Activated B cell treated with CpG ODN at 0.5 μM for 24 hours (primary cell): ENCODE measurements around the gene CALD1. TPM values are rescaled to one million over a fixed set of nuclear protein-coding genes. Genes with fewer than 3 reads are reported as not detected.

Experiments used
- ATAC-seq: fragments of 200-7000 bp; cut with Tn5 transposase; one replicate; pipeline ENCODE4 v1.10.0; 2021; ENCODE audit warnings: low read depth, mild to moderate bottlenecking, moderate library complexity
- CTCF ChIA-PET: fragments of 350-600 bp; sonication (Branson Sonifier 250); formaldehyde crosslinking; loops from one replicate; lab custom pipeline; 2021; ENCODE audit warnings: antibody characterized with exemption; lab: Charles Lee
- POLR2A ChIA-PET: fragments of 350-600 bp; sonication (Branson Sonifier 250); formaldehyde crosslinking; loops from one replicate; lab custom pipeline; 2021; ENCODE audit warnings: antibody characterized with exemption; lab: Charles Lee
- DNase-seq: peaks from one replicate; pipeline ENCODE4 v3.0.0; 2022
- H3K27ac Mint-ChIP-seq: one replicate; pipeline ENCODE4 v1.8.0; 2020; ENCODE audit warnings: mixed read lengths
- H3K27me3 Mint-ChIP-seq: one replicate; pipeline ENCODE4 v1.8.0; 2021; ENCODE audit warnings: mixed read lengths
- H3K36me3 Mint-ChIP-seq: one replicate; pipeline ENCODE4 v1.8.0; 2021; ENCODE audit warnings: low read depth, mixed read lengths
- H3K4me1 Mint-ChIP-seq: one replicate; pipeline ENCODE4 v1.8.0; 2021; ENCODE audit warnings: mixed read lengths
- H3K4me3 Mint-ChIP-seq: one replicate; pipeline ENCODE4 v1.8.0; 2020; ENCODE audit warnings: mild to moderate bottlenecking, mixed read lengths
- H3K9me3 Mint-ChIP-seq: one replicate; pipeline ENCODE4 v1.8.0; 2020; ENCODE audit warnings: mixed read lengths
- CTCF ChIP-seq: fragments of 200-600 bp; IDR thresholded peaks from one replicate; pipeline ENCODE4 v1.8.0; 2022; ENCODE audit warnings: antibody characterized with exemption, mild to moderate bottlenecking
- intact Hi-C: fragments of 100-400 bp; cut with micrococcal nuclease; formaldehyde crosslinking; loops from one replicate; pipeline ENCODE4 v1.15.1; 2024
- total RNA-seq: library from RNA; stranded (reverse); gene quantifications from 2 replicates; pipeline ENCODE4 v1.2.3, GENCODE V29; 2022

Gene CALD1
- total RNA-seq, 1 donor from 2014 or later, result 0.33 TPM

GRCh38 chr7:134927076-134927475 is 147.6 kb downstream of the CALD1 start:
- POLR2A ChIA-PET, result no interaction called here
- peaks cover under 1% of the 10 kb centered on the region for H3K9me3 Mint-ChIP-seq
- CTCF ChIA-PET, result no interaction called here

DNA sequence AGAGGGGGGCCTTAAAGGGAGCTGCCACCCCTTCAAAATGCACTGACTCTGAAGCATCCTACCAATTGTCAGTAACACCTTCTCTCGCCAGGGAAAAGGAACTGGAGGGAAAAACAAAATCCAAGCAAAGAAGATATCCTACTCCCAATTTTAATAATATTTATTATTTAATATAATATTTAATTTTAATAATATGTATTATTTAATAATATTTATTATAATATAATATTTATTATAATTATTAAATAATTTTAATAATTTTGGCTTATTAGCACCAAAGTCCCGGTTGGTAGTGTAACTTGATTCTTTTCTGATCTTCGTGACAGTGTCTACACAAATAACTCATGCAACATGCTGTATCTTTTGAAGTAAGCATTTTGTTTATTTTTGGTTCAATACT is 148.3 kb downstream of the CALD1 start:
- peaks cover 2% of the 10 kb centered on the region for H3K9me3 Mint-ChIP-seq
- CTCF ChIA-PET, result no interaction called here
- DNase-seq, result no peak
- no peak for ATAC-seq
- POLR2A ChIA-PET, result no interaction called here
- H3K27ac Mint-ChIP-seq, result no peak overlapping the region
- H3K4me1 Mint-ChIP-seq, result peaks cover 10% of the 10 kb centered on the region
- no peak for TF ChIP-seq CTCF
- no peaks in the 10 kb centered on the region for H3K36me3 Mint-ChIP-seq
- H3K4me3 Mint-ChIP-seq, result no peak overlapping the region
- no peaks in the 10 kb centered on the region for H3K27me3 Mint-ChIP-seq
- intact Hi-C loops, result no loop called here

More at GRCh38 chr7:134927076-134927475, 147.6 kb downstream of the CALD1 start:
- DNase-seq (no peak), ATAC-seq (no peak)
- Mint-ChIP-seq H3K36me3 (no peaks in the 10 kb centered on the region), H3K27ac (no peak overlapping the region), H3K4me3 (no peak overlapping the region), H3K27me3 (no peaks in the 10 kb centered on the region), H3K4me1 (peaks cover 3% of the 10 kb centered on the region)
- no peak for TF ChIP-seq CTCF
- intact Hi-C loops, result no loop called here

GRCh38 chr7:134928554-134928953 is 149.1 kb downstream of the CALD1 start:
- Mint-ChIP-seq H3K27me3 (no peaks in the 10 kb centered on the region), H3K4me1 (peaks cover 18% of the 10 kb centered on the region), H3K36me3 (no peaks in the 10 kb centered on the region), H3K4me3 (no peak overlapping the region), H3K27ac (no peak overlapping the region), H3K9me3 (peaks cover 2% of the 10 kb centered on the region)
- CTCF ChIA-PET, result no interaction called here
- TF ChIP-seq CTCF, result no peak
- DNase-seq (no peak), ATAC-seq (no peak)
- intact Hi-C loops, result no loop called here
- POLR2A ChIA-PET, result no interaction called here

GRCh38 chr7:134931487-134931886 is 152.1 kb downstream of the CALD1 start:
- ChIA-PET CTCF (no interaction called here), POLR2A (no interaction called here)
- H3K9me3 Mint-ChIP-seq, result peaks cover 2% of the 10 kb centered on the region
- DNase-seq, result no peak
- no peak for ATAC-seq
- no peak overlapping the region for H3K4me3 Mint-ChIP-seq
- no peak overlapping the region for H3K27ac Mint-ChIP-seq
- TF ChIP-seq CTCF, result no peak
- intact Hi-C loops, result loop anchor here (10.0 kb wide), 1 partner anchor 167 kb away; no protein-coding TSS in a partner anchor
- H3K36me3 Mint-ChIP-seq, result no peaks in the 10 kb centered on the region
- no peaks in the 10 kb centered on the region for H3K27me3 Mint-ChIP-seq
- H3K4me1 Mint-ChIP-seq, result peaks cover 23% of the 10 kb centered on the region

DNA sequence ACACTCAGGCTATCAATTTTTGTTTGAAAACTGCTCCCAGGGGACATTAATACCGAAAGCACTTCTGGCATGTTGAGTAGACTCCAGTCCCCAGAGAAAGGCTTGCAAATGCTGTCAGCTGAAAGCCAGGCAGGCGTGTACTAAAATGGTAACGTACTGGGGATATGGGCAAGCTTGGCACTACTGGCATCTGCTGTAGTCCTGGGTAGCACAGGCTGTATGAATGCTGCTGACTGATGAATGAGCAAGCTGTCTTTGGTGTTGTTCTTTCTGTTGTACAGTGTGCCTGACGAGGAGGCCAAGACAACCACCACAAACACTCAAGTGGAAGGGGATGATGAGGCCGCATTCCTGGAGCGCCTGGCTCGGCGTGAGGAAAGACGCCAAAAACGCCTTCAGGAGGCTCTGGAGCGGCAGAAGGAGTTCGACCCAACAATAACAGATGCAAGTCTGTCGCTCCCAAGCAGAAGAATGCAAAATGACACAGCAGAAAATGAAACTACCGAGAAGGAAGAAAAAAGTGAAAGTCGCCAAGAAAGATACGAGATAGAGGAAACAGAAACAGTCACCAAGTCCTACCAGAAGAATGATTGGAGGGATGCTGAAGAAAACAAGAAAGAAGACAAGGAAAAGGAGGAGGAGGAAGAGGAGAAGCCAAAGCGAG is 153.4 kb downstream of the CALD1 start:
- TF ChIP-seq CTCF, result no peak
- ChIA-PET CTCF (interaction anchor here (1.4 kb wide), 1 partner anchor 10 kb away, joined by 4 read pairs; no protein-coding TSS in a partner anchor), POLR2A (interaction anchor here (0.9 kb wide), 1 partner anchor 54 kb away, joined by 3 read pairs; the partner anchor contains the start of gene AGBL3)
- Mint-ChIP-seq H3K27ac (peak overlapping the region; percentile 78), H3K36me3 (no peaks in the 10 kb centered on the region), H3K9me3 (peaks cover 2% of the 10 kb centered on the region), H3K27me3 (no peaks in the 10 kb centered on the region), H3K4me1 (peaks cover 23% of the 10 kb centered on the region), H3K4me3 (peak overlapping the region; percentile 72)
- ATAC-seq (peak; percentile 95), DNase-seq (no peak)
- intact Hi-C loops, result loop anchor here (10.0 kb wide), 1 partner anchor 168 kb away; no protein-coding TSS in a partner anchor
